Spleen (tissue), 7 donors: ENCODE results near the gene PCBP3.

ENCODE experiments used
- POLR2A ChIP-seq, 3 donors: fragments of 450-650 bp; IDR thresholded peaks; one replicate each; pipeline ENCODE4 v1.5.1; 2017; ENCODE audit warnings: antibody characterized with exemption in 3 of 3, mild to moderate bottlenecking in 1 of 3
- POLR2AphosphoS5 ChIP-seq, 3 donors: sonication (generic); formaldehyde crosslinking; IDR thresholded peaks; one replicate each; pipeline ENCODE4 v1.5.1; 2017; ENCODE audit warnings: antibody characterized with exemption in 3 of 3
- TF ChIP-seq, protein P1 (sequence below), 11 experiments: fragments of 200-600 bp in 7 of 11; fragments of 450-650 bp in 4 of 11; sonication (generic) in 4 of 11; IDR thresholded peaks in 8 of 11; conservative IDR thresholded peaks in 3 of 11; 1 replicate in 7 of 11; 2 replicates in 4 of 11; pipeline versions ENCODE4 v1.4.0 to v1.8.0; 2016 to 2021; ENCODE audit warnings: antibody characterized with exemption in 11 of 11, inconsistent platforms in 4 of 11, mild to moderate bottlenecking in 1 of 11
- donor health status: DM: no; HTN: no; CAD: no; lungs with moderate emphysema.
- donor health status: DM: no; HTN: no; CAD: no.
- donor health status: DM: no; HTN: no; CAD: no.

DNA sequence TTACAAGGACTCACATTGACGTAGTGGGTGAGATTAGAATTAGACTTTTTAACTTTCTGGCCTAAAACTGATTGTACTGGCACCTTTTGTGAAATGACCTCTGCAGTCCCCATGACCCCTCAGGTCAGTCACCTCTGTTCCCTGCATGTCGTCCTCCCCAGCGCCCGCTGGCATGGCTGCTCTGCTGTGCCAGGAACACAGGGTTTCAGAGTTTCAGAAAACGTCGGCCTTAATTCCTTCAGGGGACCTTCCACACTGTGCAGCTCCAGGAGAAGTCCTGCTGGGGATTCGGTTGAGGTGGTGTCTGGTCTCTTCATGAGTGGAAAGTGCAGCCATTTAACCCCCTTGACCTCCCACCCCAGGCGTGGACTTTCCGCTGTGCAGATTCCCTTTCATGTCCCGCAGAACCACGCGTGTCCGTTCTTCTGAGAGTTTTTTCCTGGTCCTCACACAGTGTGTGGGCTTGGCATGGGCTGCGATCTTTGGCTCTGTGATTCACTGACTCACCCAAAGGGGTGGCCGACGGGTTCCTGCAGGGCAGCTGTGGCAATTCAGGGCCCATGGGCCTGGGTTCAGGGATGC is 179.7 kb downstream of the PCBP3 start:
- TF ChIP-seq, protein P1, sequence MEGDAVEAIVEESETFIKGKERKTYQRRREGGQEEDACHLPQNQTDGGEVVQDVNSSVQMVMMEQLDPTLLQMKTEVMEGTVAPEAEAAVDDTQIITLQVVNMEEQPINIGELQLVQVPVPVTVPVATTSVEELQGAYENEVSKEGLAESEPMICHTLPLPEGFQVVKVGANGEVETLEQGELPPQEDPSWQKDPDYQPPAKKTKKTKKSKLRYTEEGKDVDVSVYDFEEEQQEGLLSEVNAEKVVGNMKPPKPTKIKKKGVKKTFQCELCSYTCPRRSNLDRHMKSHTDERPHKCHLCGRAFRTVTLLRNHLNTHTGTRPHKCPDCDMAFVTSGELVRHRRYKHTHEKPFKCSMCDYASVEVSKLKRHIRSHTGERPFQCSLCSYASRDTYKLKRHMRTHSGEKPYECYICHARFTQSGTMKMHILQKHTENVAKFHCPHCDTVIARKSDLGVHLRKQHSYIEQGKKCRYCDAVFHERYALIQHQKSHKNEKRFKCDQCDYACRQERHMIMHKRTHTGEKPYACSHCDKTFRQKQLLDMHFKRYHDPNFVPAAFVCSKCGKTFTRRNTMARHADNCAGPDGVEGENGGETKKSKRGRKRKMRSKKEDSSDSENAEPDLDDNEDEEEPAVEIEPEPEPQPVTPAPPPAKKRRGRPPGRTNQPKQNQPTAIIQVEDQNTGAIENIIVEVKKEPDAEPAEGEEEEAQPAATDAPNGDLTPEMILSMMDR (IDR thresholded peaks at IDR 0.05 in 8 of 11, conservative IDR thresholded peaks at IDR 0.05 in 3 of 11): no peak
- TF ChIP-seq POLR2A (IDR thresholded peaks at IDR 0.05): no peak
- no peak for TF ChIP-seq POLR2AphosphoS5 (IDR thresholded peaks at IDR 0.05)
